Activated naive CD8-positive, alpha-beta T cell (primary cell): Measurements from ENCODE around the gene MAPK8IP2.
A peak's percentile ranks its signal among the peaks of the same experiment; 100 is the strongest.
"Not testable (repeated sequence)": the region's sequence is repeated elsewhere in the genome, so short reads cannot be mapped to it uniquely, and the experiment has no call there.

Experiments used
- H3K27ac Mint-ChIP-seq: one replicate; pipeline ENCODE4 v1.8.0; 2021; ENCODE audit warnings: mixed read lengths
- H3K27me3 Mint-ChIP-seq: one replicate; pipeline ENCODE4 v1.8.0; 2021; ENCODE audit warnings: mixed read lengths
- H3K36me3 Mint-ChIP-seq: one replicate; pipeline ENCODE4 v1.8.0; 2021; ENCODE audit warnings: mixed read lengths
- H3K4me1 Mint-ChIP-seq: one replicate; pipeline ENCODE4 v1.8.0; 2021; ENCODE audit warnings: low read depth, mixed read lengths
- H3K4me3 Mint-ChIP-seq: one replicate; pipeline ENCODE4 v1.8.0; 2021; ENCODE audit warnings: mild to moderate bottlenecking, mixed read lengths
- H3K9me3 Mint-ChIP-seq: one replicate; pipeline ENCODE4 v1.8.0; 2021; ENCODE audit warnings: low read depth, mixed read lengths

MAPK8IP2 gene

GRCh38 chr22:50611341-50612060 lies 10.9 kb downstream of the MAPK8IP2 start:
- H3K27me3 Mint-ChIP-seq: peaks cover 5% of the 10 kb centered on the region
- H3K4me1 Mint-ChIP-seq: peaks cover 7% of the 10 kb centered on the region
- no peak overlapping the region for H3K27ac Mint-ChIP-seq
- H3K4me3 Mint-ChIP-seq: no peak overlapping the region
- H3K36me3 Mint-ChIP-seq: no peaks in the 10 kb centered on the region
- no peaks in the 10 kb centered on the region for H3K9me3 Mint-ChIP-seq

GRCh38 chr22:50612168-50612527 lies 11.6 kb downstream of the MAPK8IP2 start:
- Mint-ChIP-seq H3K9me3 (no peaks in the 10 kb centered on the region), H3K36me3 (no peaks in the 10 kb centered on the region), H3K4me3 (no peak overlapping the region), H3K4me1 (peaks cover 7% of the 10 kb centered on the region), H3K27me3 (peaks cover 5% of the 10 kb centered on the region), H3K27ac (no peak overlapping the region)

GRCh38 chr22:50612528-50613221 lies 12.1 kb downstream of the MAPK8IP2 start:
- Mint-ChIP-seq H3K27me3 (peaks cover 1% of the 10 kb centered on the region), H3K9me3 (no peaks in the 10 kb centered on the region), H3K4me3 (no peak overlapping the region), H3K4me1 (peaks cover 7% of the 10 kb centered on the region), H3K36me3 (no peaks in the 10 kb centered on the region), H3K27ac (no peak overlapping the region)

- peaks cover 1% of the 10 kb centered on the region for H3K27me3 Mint-ChIP-seq
- peaks cover 7% of the 10 kb centered on the region for H3K4me1 Mint-ChIP-seq
- H3K4me3 Mint-ChIP-seq: no peak overlapping the region
- H3K36me3 Mint-ChIP-seq: no peaks in the 10 kb centered on the region
- H3K9me3 Mint-ChIP-seq: no peaks in the 10 kb centered on the region
- no peak overlapping the region for H3K27ac Mint-ChIP-seq
Measured at GRCh38 chr22:50613291-50613981, 12.8 kb downstream of the MAPK8IP2 start.

GRCh38 chr22:50614296-50614695 lies 13.7 kb downstream of the MAPK8IP2 start:
- H3K27ac Mint-ChIP-seq, H3K4me1 Mint-ChIP-seq, H3K27me3 Mint-ChIP-seq, H3K4me3 Mint-ChIP-seq, H3K36me3 Mint-ChIP-seq, H3K9me3 Mint-ChIP-seq: not testable (repeated sequence)

GRCh38 chr22:50620593-50621355 lies 20.2 kb downstream of the MAPK8IP2 start:
- Mint-ChIP-seq H3K9me3 (no peaks in the 10 kb centered on the region), H3K27me3 (no peaks in the 10 kb centered on the region), H3K27ac (peak overlapping the region; percentile 93)

GRCh38 chr22:50621356-50621880 lies 20.8 kb downstream of the MAPK8IP2 start:
- no peaks in the 10 kb centered on the region for H3K27me3 Mint-ChIP-seq
- no peaks in the 10 kb centered on the region for H3K9me3 Mint-ChIP-seq
- no peaks in the 10 kb centered on the region for H3K36me3 Mint-ChIP-seq
- H3K4me1 Mint-ChIP-seq: peaks cover 35% of the 10 kb centered on the region
- peak overlapping the region; percentile 87 for H3K4me3 Mint-ChIP-seq
- peak overlapping the region; percentile 93 for H3K27ac Mint-ChIP-seq

More at GRCh38 chr22:50620593-50621355, 20.2 kb downstream of the MAPK8IP2 start:
- Mint-ChIP-seq H3K4me3 (peak overlapping the region; percentile 87), H3K4me1 (peaks cover 34% of the 10 kb centered on the region), H3K36me3 (no peaks in the 10 kb centered on the region)

- Mint-ChIP-seq H3K36me3 (no peaks in the 10 kb centered on the region), H3K9me3 (no peaks in the 10 kb centered on the region), H3K4me1 (peaks cover 37% of the 10 kb centered on the region), H3K4me3 (peak overlapping the region; percentile 87), H3K27ac (peak overlapping the region; percentile 93), H3K27me3 (no peaks in the 10 kb centered on the region)
Measured at GRCh38 chr22:50621948-50622722, 21.5 kb downstream of the MAPK8IP2 start.

GRCh38 chr22:50622723-50623327 lies 22.2 kb downstream of the MAPK8IP2 start:
- Mint-ChIP-seq H3K9me3 (no peaks in the 10 kb centered on the region), H3K27ac (peak overlapping the region; percentile 93), H3K36me3 (no peaks in the 10 kb centered on the region), H3K4me1 (peaks cover 37% of the 10 kb centered on the region), H3K4me3 (peak overlapping the region; percentile 87), H3K27me3 (no peaks in the 10 kb centered on the region)

- Mint-ChIP-seq H3K36me3 (no peaks in the 10 kb centered on the region), H3K4me3 (no peak overlapping the region), H3K4me1 (peaks cover 47% of the 10 kb centered on the region), H3K27me3 (no peaks in the 10 kb centered on the region), H3K9me3 (no peaks in the 10 kb centered on the region), H3K27ac (no peak overlapping the region)
Measured at GRCh38 chr22:50624347-50625130, 23.9 kb downstream of the MAPK8IP2 start.

GRCh38 chr22:50625131-50625567 lies 24.6 kb downstream of the MAPK8IP2 start:
- H3K4me1 Mint-ChIP-seq: peaks cover 46% of the 10 kb centered on the region
- no peak overlapping the region for H3K4me3 Mint-ChIP-seq
- H3K27ac Mint-ChIP-seq: no peak overlapping the region
- H3K27me3 Mint-ChIP-seq: no peaks in the 10 kb centered on the region
- H3K36me3 Mint-ChIP-seq: no peaks in the 10 kb centered on the region
- H3K9me3 Mint-ChIP-seq: no peaks in the 10 kb centered on the region

- peaks cover 42% of the 10 kb centered on the region for H3K4me1 Mint-ChIP-seq
- H3K4me3 Mint-ChIP-seq: no peak overlapping the region
- no peaks in the 10 kb centered on the region for H3K27me3 Mint-ChIP-seq
- no peak overlapping the region for H3K27ac Mint-ChIP-seq
- no peaks in the 10 kb centered on the region for H3K36me3 Mint-ChIP-seq
- no peaks in the 10 kb centered on the region for H3K9me3 Mint-ChIP-seq
Measured at GRCh38 chr22:50625568-50626313, 25.1 kb downstream of the MAPK8IP2 start.
